ENCODE measurements around the gene PODXL2.
A peak's percentile ranks its signal among the peaks of the same experiment; 100 is the strongest.

The PODXL2 gene

GRCh38 chr3:127686512-127686894 lies 57.5 kb downstream of the PODXL2 start:
- H2AK5ac ChIP-seq (ENCODE audit: low read length), result no peak overlapping the region
- no peak overlapping the region for H3K4ac ChIP-seq (ENCODE audit: low read depth, low read length)
- H3K4me1 ChIP-seq (ENCODE audit: control insufficient read depth in 1 of 2, insufficient read depth in 2 of 2, low read length in 2 of 2), result peaks cover 13 to 26% of the 10 kb centered on the region in 2 experiments
- no peak overlapping the region for H2BK120ac ChIP-seq (ENCODE audit: insufficient read depth, low read length, poor library complexity)
- H3K4me3 ChIP-seq (ENCODE audit: low read depth, low read length), result no peak overlapping the region
- H2BK5ac ChIP-seq (ENCODE audit: low read depth, low read length, poor library complexity), result no peak overlapping the region
- no peak overlapping the region for H3K14ac ChIP-seq (ENCODE audit: low read length)
- no peak overlapping the region for H3K9ac ChIP-seq (ENCODE audit: low read length)
- H4K8ac ChIP-seq (ENCODE audit: low read depth, low read length), result no peak overlapping the region
- H4K12ac ChIP-seq (ENCODE audit: low read depth, low read length), result no peak overlapping the region
- no peak overlapping the region for H2BK12ac ChIP-seq (ENCODE audit: low read length)
- no peak overlapping the region for H3K23ac ChIP-seq (ENCODE audit: low read length)
- H3K9me3 ChIP-seq (ENCODE audit: insufficient read depth, low read depth, low read length), result peaks cover 2% of the 10 kb centered on the region
- peaks cover 3% of the 10 kb centered on the region for H3K79me2 ChIP-seq (ENCODE audit: control insufficient read depth, insufficient read depth, low read length, poor library complexity)
- H4K91ac ChIP-seq (ENCODE audit: low read depth, low read length), result no peak overlapping the region
- DNase-seq, result no peak
- no peaks in the 10 kb centered on the region for H3K36me3 ChIP-seq (ENCODE audit: control insufficient read depth in 1 of 2, insufficient read depth in 2 of 2, low read length in 2 of 2)
- H3K18ac ChIP-seq (ENCODE audit: low read length), result no peak overlapping the region
- H3K27me3 ChIP-seq (ENCODE audit: insufficient read depth, low read length), result no peaks in the 10 kb centered on the region
- H2AFZ ChIP-seq (ENCODE audit: insufficient read depth, low read length, poor library complexity), result no peak overlapping the region
- H3K27ac ChIP-seq (ENCODE audit: low read depth, low read length), result no peak overlapping the region
- H3K79me1 ChIP-seq (ENCODE audit: low read length), result peaks cover 14% of the 10 kb centered on the region
- H3K4me2 ChIP-seq (ENCODE audit: low read length), result no peak overlapping the region

GRCh38 chr3:127687228-127687737 lies 58.3 kb downstream of the PODXL2 start:
- H3K79me2 ChIP-seq (ENCODE audit: control insufficient read depth, insufficient read depth, low read length, poor library complexity), result peaks cover 3% of the 10 kb centered on the region
- H3K27ac ChIP-seq (ENCODE audit: low read depth, low read length), result no peak overlapping the region
- no peak overlapping the region for H3K9ac ChIP-seq (ENCODE audit: low read length)
- no peak overlapping the region for H4K8ac ChIP-seq (ENCODE audit: low read depth, low read length)
- H3K18ac ChIP-seq (ENCODE audit: low read length), result no peak overlapping the region
- H2BK120ac ChIP-seq (ENCODE audit: insufficient read depth, low read length, poor library complexity), result no peak overlapping the region
- peaks cover 13 to 28% of the 10 kb centered on the region in 2 experiments for H3K4me1 ChIP-seq (ENCODE audit: control insufficient read depth in 1 of 2, insufficient read depth in 2 of 2, low read length in 2 of 2)
- no peaks in the 10 kb centered on the region for H3K27me3 ChIP-seq (ENCODE audit: insufficient read depth, low read length)
- no peak overlapping the region for H2BK5ac ChIP-seq (ENCODE audit: low read depth, low read length, poor library complexity)
- DNase-seq, result no peak
- no peak overlapping the region for H4K91ac ChIP-seq (ENCODE audit: low read depth, low read length)
- no peaks in the 10 kb centered on the region for H3K36me3 ChIP-seq (ENCODE audit: control insufficient read depth in 1 of 2, insufficient read depth in 2 of 2, low read length in 2 of 2)
- H3K4ac ChIP-seq (ENCODE audit: low read depth, low read length), result no peak overlapping the region
- H2AK5ac ChIP-seq (ENCODE audit: low read length), result no peak overlapping the region
- H3K4me2 ChIP-seq (ENCODE audit: low read length), result no peak overlapping the region
- H3K4me3 ChIP-seq (ENCODE audit: low read depth, low read length), result no peak overlapping the region
- WGBS (ENCODE audit: extremely low coverage, insufficient coverage, insufficient read length), result over 99% methylated on average over 2 of the region's 2 CpGs
- H2BK12ac ChIP-seq (ENCODE audit: low read length), result no peak overlapping the region
- H3K23ac ChIP-seq (ENCODE audit: low read length), result no peak overlapping the region
- no peak overlapping the region for H3K14ac ChIP-seq (ENCODE audit: low read length)
- peaks cover 15% of the 10 kb centered on the region for H3K79me1 ChIP-seq (ENCODE audit: low read length)
- no peak overlapping the region for H4K12ac ChIP-seq (ENCODE audit: low read depth, low read length)
- H3K9me3 ChIP-seq (ENCODE audit: insufficient read depth, low read depth, low read length), result peaks cover 2% of the 10 kb centered on the region
- no peak overlapping the region for H2AFZ ChIP-seq (ENCODE audit: insufficient read depth, low read length, poor library complexity)

- H4K8ac ChIP-seq (ENCODE audit: low read depth, low read length), result no peak overlapping the region
- no peak overlapping the region for H4K91ac ChIP-seq (ENCODE audit: low read depth, low read length)
- no peak overlapping the region for H2BK5ac ChIP-seq (ENCODE audit: low read depth, low read length, poor library complexity)
- H4K12ac ChIP-seq (ENCODE audit: low read depth, low read length), result no peak overlapping the region
- no peak overlapping the region for H3K9ac ChIP-seq (ENCODE audit: low read length)
- H3K4me1 ChIP-seq (ENCODE audit: control insufficient read depth in 1 of 2, insufficient read depth in 2 of 2, low read length in 2 of 2), result peaks cover 13 to 28% of the 10 kb centered on the region in 2 experiments
- H2AFZ ChIP-seq (ENCODE audit: insufficient read depth, low read length, poor library complexity), result no peak overlapping the region
- H3K18ac ChIP-seq (ENCODE audit: low read length), result no peak overlapping the region
- H3K14ac ChIP-seq (ENCODE audit: low read length), result peak overlapping the region; percentile 1
- no peaks in the 10 kb centered on the region for H3K27me3 ChIP-seq (ENCODE audit: insufficient read depth, low read length)
- H3K27ac ChIP-seq (ENCODE audit: low read depth, low read length), result no peak overlapping the region
- H2BK12ac ChIP-seq (ENCODE audit: low read length), result no peak overlapping the region
- no peak overlapping the region for H2BK120ac ChIP-seq (ENCODE audit: insufficient read depth, low read length, poor library complexity)
- peaks cover 2% of the 10 kb centered on the region for H3K9me3 ChIP-seq (ENCODE audit: insufficient read depth, low read depth, low read length)
- H3K4ac ChIP-seq (ENCODE audit: low read depth, low read length), result no peak overlapping the region
- H3K23ac ChIP-seq (ENCODE audit: low read length), result no peak overlapping the region
- H2AK5ac ChIP-seq (ENCODE audit: low read length), result no peak overlapping the region
- H3K79me1 ChIP-seq (ENCODE audit: low read length), result peaks cover 15% of the 10 kb centered on the region
- H3K4me3 ChIP-seq (ENCODE audit: low read depth, low read length), result no peak overlapping the region
- peaks cover 3% of the 10 kb centered on the region for H3K79me2 ChIP-seq (ENCODE audit: control insufficient read depth, insufficient read depth, low read length, poor library complexity)
- no CpG with 5 or more reads among the region's 2 CpGs for WGBS (ENCODE audit: extremely low coverage, insufficient coverage, insufficient read length)
- no peak overlapping the region for H3K4me2 ChIP-seq (ENCODE audit: low read length)
- no peaks in the 10 kb centered on the region for H3K36me3 ChIP-seq (ENCODE audit: control insufficient read depth in 1 of 2, insufficient read depth in 2 of 2, low read length in 2 of 2)
- no peak for DNase-seq
These were observed 59.0 kb downstream of the PODXL2 start for GRCh38 chr3:127688022-127688415.

- Histone ChIP-seq H3K27me3 (ENCODE audit: insufficient read depth, low read length) (no peaks in the 10 kb centered on the region), H2BK12ac (ENCODE audit: low read length) (peak overlapping the region; percentile 33), H3K4me2 (ENCODE audit: low read length) (no peak overlapping the region), H2AFZ (ENCODE audit: insufficient read depth, low read length, poor library complexity) (no peak overlapping the region), H4K12ac (ENCODE audit: low read depth, low read length) (no peak overlapping the region), H3K4me1 (ENCODE audit: control insufficient read depth in 1 of 2, insufficient read depth in 2 of 2, low read length in 2 of 2) (peaks cover 13 to 28% of the 10 kb centered on the region in 2 experiments), H3K9ac (ENCODE audit: low read length) (no peak overlapping the region), H3K79me2 (ENCODE audit: control insufficient read depth, insufficient read depth, low read length, poor library complexity) (peaks cover 3% of the 10 kb centered on the region), H3K14ac (ENCODE audit: low read length) (no peak overlapping the region), H3K27ac (ENCODE audit: low read depth, low read length) (no peak overlapping the region), H3K4me3 (ENCODE audit: low read depth, low read length) (no peak overlapping the region), H2AK5ac (ENCODE audit: low read length) (no peak overlapping the region), H3K18ac (ENCODE audit: low read length) (no peak overlapping the region), H3K9me3 (ENCODE audit: insufficient read depth, low read depth, low read length) (peaks cover 2% of the 10 kb centered on the region), H3K4ac (ENCODE audit: low read depth, low read length) (no peak overlapping the region), H4K8ac (ENCODE audit: low read depth, low read length) (no peak overlapping the region), H4K91ac (ENCODE audit: low read depth, low read length) (peak overlapping the region; percentile 85), H3K36me3 (ENCODE audit: control insufficient read depth in 1 of 2, insufficient read depth in 2 of 2, low read length in 2 of 2) (no peaks in the 10 kb centered on the region), H3K79me1 (ENCODE audit: low read length) (peaks cover 15% of the 10 kb centered on the region), H3K23ac (ENCODE audit: low read length) (no peak overlapping the region), H2BK120ac (ENCODE audit: insufficient read depth, low read length, poor library complexity) (no peak overlapping the region), H2BK5ac (ENCODE audit: low read depth, low read length, poor library complexity) (no peak overlapping the region)
- WGBS (ENCODE audit: extremely low coverage, insufficient coverage, insufficient read length), result no CpG with 5 or more reads among the region's 20 CpGs
- no peak for DNase-seq
These were observed 59.7 kb downstream of the PODXL2 start for GRCh38 chr3:127688416-127689265.

Data from trophoblast cell (in vitro differentiated cells and primary cell).